Retinal pigment epithelial cell (primary cell): Measurements from ENCODE around the gene CYB561D1.
A peak's percentile ranks its signal among the peaks of the same experiment; 100 is the strongest.

Experiments
- DNase-seq: peaks from one replicate; pipeline ENCODE4 v3.0.0-alpha.2; 2010; ENCODE audit warnings: low read depth
- H3K4me3 ChIP-seq: 2 replicates; pipeline ENCODE4 v1.5.1; 2011; ENCODE audit warnings: mild to moderate bottlenecking, low read length, control low read depth, moderate library complexity
- CTCF ChIP-seq: conservative IDR thresholded peaks from 2 replicates; pipeline ENCODE4 v1.5.1; 2011; ENCODE audit warnings: low read depth, low read length, control low read depth, inconsistent platforms

The CYB561D1 gene

GRCh38 chr1:109509176-109510134 is 15.6 kb downstream of the CYB561D1 start, which contains the start of gene AMIGO1:
Gene AMIGO1, minus strand, starts transcription at chr1:109509727. Its CDS starts 815 bp downstream, at chr1:109508912.
- H3K4me3 ChIP-seq = peak within 1 kb of the TSS; percentile 70
- TF ChIP-seq CTCF = no peak
- DNase-seq = no peak

- TF ChIP-seq CTCF = no peak
- no peak for DNase-seq
- no peak overlapping the region for H3K4me3 ChIP-seq
Measured at GRCh38 chr1:109513110-109513710, 19.3 kb downstream of the CYB561D1 start.

GRCh38 chr1:109514846-109515245 is 21.0 kb downstream of the CYB561D1 start:
- no peak overlapping the region for H3K4me3 ChIP-seq
- no peak for TF ChIP-seq CTCF
- DNase-seq = no peak

GRCh38 chr1:109516872-109517271 is 23.0 kb downstream of the CYB561D1 start:
- TF ChIP-seq CTCF = no peak
- H3K4me3 ChIP-seq = no peak overlapping the region
- DNase-seq = no peak

- no peak for TF ChIP-seq CTCF
- no peak for DNase-seq
- no peak overlapping the region for H3K4me3 ChIP-seq
Measured at GRCh38 chr1:109517337-109517736, 23.4 kb downstream of the CYB561D1 start.

GRCh38 chr1:109521002-109521951 is 27.4 kb downstream of the CYB561D1 start:
- no peak overlapping the region for H3K4me3 ChIP-seq
- no peak for TF ChIP-seq CTCF
- DNase-seq = no peak
